HEK293 (cell line): ENCODE measurements around the gene BICC1.

Experiments used
- CTCF ChIA-PET: fragments of 350-600 bp; formaldehyde crosslinking; extraction: SDS; loops from one replicate; lab custom pipeline; 2021; ENCODE audit warnings: antibody characterized with exemption; lab: Yijun Ruan, JAX
- POLR2A ChIA-PET: fragments of 300-600 bp; formaldehyde crosslinking; extraction: SDS; loops from one replicate; lab custom pipeline; 2020; ENCODE audit warnings: antibody characterized with exemption, inconsistent platforms; lab: Yijun Ruan, JAX
- H3K27ac ChIP-seq: fragments of 200-500 bp; sonication (Bioruptor generic); 2 replicates; pipeline ENCODE4 v1.5.1; 2014; ENCODE audit warnings: low read depth, low read length, control low read depth, inconsistent platforms; ENCODE audit errors: extremely low read depth
- H3K36me3 ChIP-seq, 2 experiments: fragments of 200-500 bp in 1 of 2; sonication (Bioruptor generic) in 1 of 2; 1 replicate in 1 of 2; 2 replicates in 1 of 2; pipeline ENCODE4 v1.5.1; 2014 to 2017; ENCODE audit warnings: inconsistent platforms in 2 of 2, low read length in 2 of 2; ENCODE audit not compliant: control insufficient read depth in 2 of 2, insufficient read depth in 1 of 2
- H3K4me1 ChIP-seq: fragments of 200-500 bp; sonication (Bioruptor generic); 2 replicates; pipeline ENCODE4 v1.5.1; 2014; ENCODE audit warnings: mild to moderate bottlenecking, low read length, inconsistent platforms; ENCODE audit not compliant: control insufficient read depth, insufficient read depth
- H3K4me3 ChIP-seq: 2 replicates; pipeline ENCODE4 v1.5.1; 2011; ENCODE audit warnings: low read depth, mild to moderate bottlenecking, control low read depth, low read length, moderate library complexity
- H3K9me3 ChIP-seq: fragments of 200-500 bp; sonication (Bioruptor generic); 2 replicates; pipeline ENCODE4 v1.5.1; 2014; ENCODE audit warnings: low read depth, low read length, inconsistent platforms; ENCODE audit not compliant: control insufficient read depth, insufficient read depth
- BCL6B ChIP-seq: fragments of 450-650 bp; formaldehyde crosslinking; IDR thresholded peaks from 2 replicates; pipeline ENCODE4 v1.5.1; 2017; ENCODE audit warnings: missing biosample characterization, missing genetic modification characterization
- GLI2 ChIP-seq: fragments of 450-650 bp; formaldehyde crosslinking; IDR thresholded peaks from 2 replicates; pipeline ENCODE4; 2017; ENCODE audit warnings: missing biosample characterization, missing genetic modification characterization, low read depth, borderline replicate concordance
- IKZF3 ChIP-seq: fragments of 450-650 bp; IDR thresholded peaks from 2 replicates; pipeline ENCODE4 v1.5.0; 2018; ENCODE audit warnings: missing biosample characterization, mild to moderate bottlenecking, missing genetic modification characterization, moderate library complexity
- KLF9 ChIP-seq: fragments of 450-650 bp; formaldehyde crosslinking; IDR thresholded peaks from 2 replicates; pipeline ENCODE4 v1.5.1; 2016; ENCODE audit warnings: missing biosample characterization, missing genetic modification characterization, low read depth
- SCRT1 ChIP-seq: fragments of 450-650 bp; formaldehyde crosslinking; IDR thresholded peaks from 2 replicates; pipeline ENCODE4 v1.5.1; 2016; ENCODE audit warnings: missing biosample characterization, missing genetic modification characterization, borderline replicate concordance
- SP2 ChIP-seq: fragments of 450-650 bp; formaldehyde crosslinking; IDR thresholded peaks from 2 replicates; pipeline ENCODE4 v1.5.1; 2016; ENCODE audit warnings: missing biosample characterization, missing genetic modification characterization
- TCF7L2 ChIP-seq: IDR thresholded peaks from 2 replicates; pipeline ENCODE4 v1.6.1; 2011; ENCODE audit warnings: low read depth, mild to moderate bottlenecking, inconsistent platforms, low read length, moderate library complexity, borderline replicate concordance
- ZNF133 ChIP-seq: fragments of 450-650 bp; formaldehyde crosslinking; IDR thresholded peaks from 2 replicates; pipeline ENCODE4 v1.5.1; 2016; ENCODE audit warnings: missing biosample characterization, missing genetic modification characterization
- ZNF2 ChIP-seq: fragments of 450-650 bp; formaldehyde crosslinking; IDR thresholded peaks from 2 replicates; pipeline ENCODE4 v1.5.1; 2016; ENCODE audit warnings: missing biosample characterization, missing genetic modification characterization
- ZNF394 ChIP-seq: fragments of 450-650 bp; formaldehyde crosslinking; IDR thresholded peaks from 2 replicates; pipeline ENCODE4 v1.5.1; 2016; ENCODE audit warnings: missing biosample characterization, missing genetic modification characterization, mild to moderate bottlenecking, moderate library complexity, borderline replicate concordance
- ZNF404 ChIP-seq: fragments of 450-650 bp; formaldehyde crosslinking; IDR thresholded peaks from 2 replicates; pipeline ENCODE4 v1.5.1; 2017; ENCODE audit warnings: missing biosample characterization, missing genetic modification characterization
- ZNF544 ChIP-seq: fragments of 450-650 bp; formaldehyde crosslinking; IDR thresholded peaks from 2 replicates; pipeline ENCODE4 v1.5.0; 2017; ENCODE audit warnings: missing biosample characterization, missing genetic modification characterization
- ZNF585B ChIP-seq: fragments of 450-650 bp; formaldehyde crosslinking; IDR thresholded peaks from 2 replicates; pipeline ENCODE4 v1.5.1; 2016; ENCODE audit warnings: missing biosample characterization, missing genetic modification characterization
- ZNF621 ChIP-seq: fragments of 450-650 bp; formaldehyde crosslinking; IDR thresholded peaks from 2 replicates; pipeline ENCODE4 v1.5.1; 2017; ENCODE audit warnings: missing biosample characterization, missing genetic modification characterization
- ZNF629 ChIP-seq: fragments of 450-650 bp; formaldehyde crosslinking; IDR thresholded peaks from 2 replicates; pipeline ENCODE4 v1.5.1; 2017; ENCODE audit warnings: missing biosample characterization, missing genetic modification characterization
- ZNF777 ChIP-seq: fragments of 450-650 bp; formaldehyde crosslinking; IDR thresholded peaks from 2 replicates; pipeline ENCODE4 v1.5.1; 2017; ENCODE audit warnings: missing biosample characterization, missing genetic modification characterization, borderline replicate concordance
- ZSCAN4 ChIP-seq: fragments of 450-650 bp; formaldehyde crosslinking; IDR thresholded peaks from 2 replicates; pipeline ENCODE4 v1.5.1; 2017; ENCODE audit warnings: missing biosample characterization, missing genetic modification characterization
- TF ChIP-seq, protein P1 (sequence below): fragments of 450-650 bp; formaldehyde crosslinking; IDR thresholded peaks from 2 replicates; pipeline ENCODE4 v1.5.1; 2016; ENCODE audit warnings: missing biosample characterization, missing genetic modification characterization
- TF ChIP-seq, protein P2 (sequence below): fragments of 450-650 bp; formaldehyde crosslinking; IDR thresholded peaks from 2 replicates; pipeline ENCODE4 v1.5.1; 2017; ENCODE audit warnings: missing biosample characterization, mild to moderate bottlenecking, missing genetic modification characterization, moderate library complexity
- TF ChIP-seq, protein P3 (sequence below): fragments of 450-650 bp; formaldehyde crosslinking; IDR thresholded peaks from 2 replicates; pipeline ENCODE4 v1.5.1; 2016; ENCODE audit warnings: missing biosample characterization, missing genetic modification characterization

The BICC1 gene

GRCh38 chr10:58516671-58517070, 4.0 kb downstream of the BICC1 start:
- Histone ChIP-seq H3K27ac (no peak overlapping the region), H3K9me3 (no peaks in the 10 kb centered on the region), H3K4me3 (no peak overlapping the region), H3K36me3 (no peaks in the 10 kb centered on the region), H3K4me1 (0 out of 2 replicates have a peak, but pooled peaks cover 3% of the 10 kb centered on the region)
- ChIA-PET CTCF (no interaction called here), POLR2A (no interaction called here)
- no peak for TF ChIP-seq ZNF2 (tag by site-specific recombination)
- no peak for TF ChIP-seq ZNF404 (tag by site-specific recombination)
- no peak for TF ChIP-seq ZNF585B (tag by site-specific recombination)
- no peak for TF ChIP-seq TCF7L2
- no peak for TF ChIP-seq GLI2 (tag by site-specific recombination)
- TF ChIP-seq BCL6B (tag by site-specific recombination), result no peak
- TF ChIP-seq ZNF777 (tag by site-specific recombination), result no peak
- no peak for TF ChIP-seq ZSCAN4 (tag by site-specific recombination)
- no peak for TF ChIP-seq SP2 (tag by site-specific recombination)
- no peak for TF ChIP-seq SCRT1
- TF ChIP-seq, protein P1, sequence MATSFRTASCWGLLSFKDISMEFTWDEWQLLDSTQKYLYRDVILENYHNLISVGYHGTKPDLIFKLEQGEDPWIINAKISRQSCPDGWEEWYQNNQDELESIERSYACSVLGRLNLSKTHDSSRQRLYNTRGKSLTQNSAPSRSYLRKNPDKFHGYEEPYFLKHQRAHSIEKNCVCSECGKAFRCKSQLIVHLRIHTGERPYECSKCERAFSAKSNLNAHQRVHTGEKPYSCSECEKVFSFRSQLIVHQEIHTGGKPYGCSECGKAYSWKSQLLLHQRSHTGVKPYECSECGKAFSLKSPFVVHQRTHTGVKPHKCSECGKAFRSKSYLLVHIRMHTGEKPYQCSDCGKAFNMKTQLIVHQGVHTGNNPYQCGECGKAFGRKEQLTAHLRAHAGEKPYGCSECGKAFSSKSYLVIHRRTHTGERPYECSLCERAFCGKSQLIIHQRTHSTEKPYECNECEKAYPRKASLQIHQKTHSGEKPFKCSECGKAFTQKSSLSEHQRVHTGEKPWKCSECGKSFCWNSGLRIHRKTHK (tag by site-specific recombination), result no peak
- TF ChIP-seq ZNF394, result no peak
- no peak for TF ChIP-seq KLF9 (tag by site-specific recombination)
- TF ChIP-seq IKZF3 (tag by site-specific recombination), result no peak
- no peak for TF ChIP-seq ZNF621 (tag by site-specific recombination)
- TF ChIP-seq ZNF133, result no peak

DNA sequence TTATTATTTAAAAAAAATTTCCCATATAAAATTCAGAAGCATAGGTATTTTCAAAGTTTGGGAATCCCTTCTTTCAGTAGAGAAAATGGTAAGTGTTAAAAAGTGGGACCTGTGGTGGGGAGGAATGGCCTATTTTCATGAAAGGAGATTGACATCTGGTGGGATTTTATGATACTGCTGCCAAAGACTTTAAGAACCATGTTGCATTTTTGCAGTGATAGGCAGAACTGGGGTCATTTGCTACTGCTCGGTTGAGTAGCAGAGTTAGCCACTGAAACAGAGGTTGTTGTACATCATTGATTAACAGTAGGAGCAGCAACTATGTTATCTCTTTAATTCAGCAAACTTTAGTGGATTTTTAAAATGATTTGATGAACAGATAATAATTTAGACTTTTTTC, 4.4 kb downstream of the BICC1 start:
- Histone ChIP-seq H3K4me3 (no peak overlapping the region), H3K9me3 (no peaks in the 10 kb centered on the region), H3K4me1 (0 out of 2 replicates have a peak, but pooled peaks cover 3% of the 10 kb centered on the region), H3K27ac (no peak overlapping the region), H3K36me3 (no peaks in the 10 kb centered on the region)
- ChIA-PET POLR2A (no interaction called here), CTCF (interaction anchor here (1.2 to 2.7 kb wide), 3 partner anchors 12 to 102 kb away, joined by 3 to 17 read pairs (median 4); no protein-coding TSS in a partner anchor)
- TF ChIP-seq, protein P2, sequence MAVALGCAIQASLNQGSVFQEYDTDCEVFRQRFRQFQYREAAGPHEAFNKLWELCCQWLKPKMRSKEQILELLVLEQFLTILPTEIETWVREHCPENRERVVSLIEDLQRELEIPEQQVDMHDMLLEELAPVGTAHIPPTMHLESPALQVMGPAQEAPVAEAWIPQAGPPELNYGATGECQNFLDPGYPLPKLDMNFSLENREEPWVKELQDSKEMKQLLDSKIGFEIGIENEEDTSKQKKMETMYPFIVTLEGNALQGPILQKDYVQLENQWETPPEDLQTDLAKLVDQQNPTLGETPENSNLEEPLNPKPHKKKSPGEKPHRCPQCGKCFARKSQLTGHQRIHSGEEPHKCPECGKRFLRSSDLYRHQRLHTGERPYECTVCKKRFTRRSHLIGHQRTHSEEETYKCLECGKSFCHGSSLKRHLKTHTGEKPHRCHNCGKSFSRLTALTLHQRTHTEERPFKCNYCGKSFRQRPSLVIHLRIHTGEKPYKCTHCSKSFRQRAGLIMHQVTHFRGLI (tag by site-specific recombination), result no peak
- TF ChIP-seq ZNF544 (no peak), ZNF629 (no peak)
- TF ChIP-seq, protein P3, sequence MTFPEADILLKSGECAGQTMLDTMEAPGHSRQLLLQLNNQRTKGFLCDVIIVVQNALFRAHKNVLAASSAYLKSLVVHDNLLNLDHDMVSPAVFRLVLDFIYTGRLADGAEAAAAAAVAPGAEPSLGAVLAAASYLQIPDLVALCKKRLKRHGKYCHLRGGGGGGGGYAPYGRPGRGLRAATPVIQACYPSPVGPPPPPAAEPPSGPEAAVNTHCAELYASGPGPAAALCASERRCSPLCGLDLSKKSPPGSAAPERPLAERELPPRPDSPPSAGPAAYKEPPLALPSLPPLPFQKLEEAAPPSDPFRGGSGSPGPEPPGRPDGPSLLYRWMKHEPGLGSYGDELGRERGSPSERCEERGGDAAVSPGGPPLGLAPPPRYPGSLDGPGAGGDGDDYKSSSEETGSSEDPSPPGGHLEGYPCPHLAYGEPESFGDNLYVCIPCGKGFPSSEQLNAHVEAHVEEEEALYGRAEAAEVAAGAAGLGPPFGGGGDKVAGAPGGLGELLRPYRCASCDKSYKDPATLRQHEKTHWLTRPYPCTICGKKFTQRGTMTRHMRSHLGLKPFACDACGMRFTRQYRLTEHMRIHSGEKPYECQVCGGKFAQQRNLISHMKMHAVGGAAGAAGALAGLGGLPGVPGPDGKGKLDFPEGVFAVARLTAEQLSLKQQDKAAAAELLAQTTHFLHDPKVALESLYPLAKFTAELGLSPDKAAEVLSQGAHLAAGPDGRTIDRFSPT (tag by site-specific recombination), result no peak
